BE2C (cell line): Measurements from ENCODE around the gene CASP2.

Source experiments
- DNase-seq: peaks from one replicate; pipeline ENCODE4 v3.0.0-alpha.2; 2020
- H3K27me3 ChIP-seq: fragments of 250-450 bp; sonication (Bioruptor Pico); 2 replicates; pipeline ENCODE4 v1.5.1; 2020; ENCODE audit warnings: mild to moderate bottlenecking
- H3K36me3 ChIP-seq: fragments of 250-450 bp; sonication (Bioruptor Pico); 2 replicates; pipeline ENCODE4 v1.5.1; 2020; ENCODE audit warnings: mild to moderate bottlenecking
- H3K4me1 ChIP-seq: fragments of 250-450 bp; sonication (Bioruptor Pico); 2 replicates; pipeline ENCODE4 v1.5.1; 2020
- H3K4me3 ChIP-seq: 2 replicates; pipeline ENCODE4 v1.5.1; 2011; ENCODE audit warnings: low read depth, low read length
- H3K9me3 ChIP-seq: fragments of 250-450 bp; sonication (Bioruptor Pico); 2 replicates; pipeline ENCODE4 v1.5.1; 2020
- CTCF ChIP-seq: IDR thresholded peaks from 2 replicates; pipeline ENCODE4 v1.5.1; 2012; ENCODE audit warnings: mild to moderate bottlenecking, low read depth, low read length

The CASP2 gene

GRCh38 chr7:143346018-143346417 lies 57.9 kb downstream of the CASP2 start:
- no peak for DNase-seq
- no peak for TF ChIP-seq CTCF
- H3K9me3 ChIP-seq, result no peaks in the 10 kb centered on the region
- peaks cover 26% of the 10 kb centered on the region for H3K27me3 ChIP-seq
- H3K4me1 ChIP-seq, result no peaks in the 10 kb centered on the region
- no peak overlapping the region for H3K4me3 ChIP-seq
- H3K36me3 ChIP-seq, result no peaks in the 10 kb centered on the region

GRCh38 chr7:143347950-143348349 lies 59.8 kb downstream of the CASP2 start:
- Histone ChIP-seq H3K4me3 (no peak overlapping the region), H3K27me3 (peaks cover 27% of the 10 kb centered on the region), H3K4me1 (no peaks in the 10 kb centered on the region), H3K9me3 (no peaks in the 10 kb centered on the region), H3K36me3 (no peaks in the 10 kb centered on the region)
- no peak for TF ChIP-seq CTCF
- DNase-seq, result no peak

- Histone ChIP-seq H3K36me3 (no peaks in the 10 kb centered on the region), H3K9me3 (no peaks in the 10 kb centered on the region), H3K4me3 (no peak overlapping the region), H3K4me1 (no peaks in the 10 kb centered on the region), H3K27me3 (peaks cover 22% of the 10 kb centered on the region)
- no peak for DNase-seq
- TF ChIP-seq CTCF, result no peak
Observed at GRCh38 chr7:143351060-143351459, 62.9 kb downstream of the CASP2 start.

- Histone ChIP-seq H3K27me3 (peaks cover 27% of the 10 kb centered on the region), H3K4me1 (no peaks in the 10 kb centered on the region), H3K4me3 (no peak overlapping the region), H3K36me3 (no peaks in the 10 kb centered on the region), H3K9me3 (no peaks in the 10 kb centered on the region)
- DNase-seq, result no peak
- TF ChIP-seq CTCF, result no peak
Observed at GRCh38 chr7:143351574-143351973, 63.4 kb downstream of the CASP2 start.

- H3K27me3 ChIP-seq, result peaks cover 28% of the 10 kb centered on the region
- H3K4me3 ChIP-seq, result no peak overlapping the region
- DNase-seq, result no peak
- no peaks in the 10 kb centered on the region for H3K4me1 ChIP-seq
- H3K9me3 ChIP-seq, result no peaks in the 10 kb centered on the region
- H3K36me3 ChIP-seq, result no peaks in the 10 kb centered on the region
- no peak for TF ChIP-seq CTCF
Observed at GRCh38 chr7:143352531-143353002, 64.4 kb downstream of the CASP2 start.

GRCh38 chr7:143354376-143354775 lies 66.2 kb downstream of the CASP2 start:
- peaks cover 35% of the 10 kb centered on the region for H3K27me3 ChIP-seq
- no peaks in the 10 kb centered on the region for H3K9me3 ChIP-seq
- no peak for DNase-seq
- TF ChIP-seq CTCF, result no peak
- H3K4me1 ChIP-seq, result no peaks in the 10 kb centered on the region
- H3K36me3 ChIP-seq, result no peaks in the 10 kb centered on the region
- H3K4me3 ChIP-seq, result no peak overlapping the region
